Measurements from ENCODE around the gene TTLL1.

The TTLL1 gene

GRCh38 chr22:43004362-43005035, 84.7 kb downstream of the TTLL1 start:
- Histone ChIP-seq H3K9ac (no peak overlapping the region), H3K36me3 (ENCODE audit: insufficient read depth) (no peaks in the 10 kb centered on the region), H3K4me3 (IDR thresholded peaks at IDR 0.05; ENCODE audit: insufficient read depth, low read depth, low read length) (no peak overlapping the region), H4K20me1 (ENCODE audit: insufficient read depth) (no peaks in the 10 kb centered on the region; the same call in 1 of the 2 replicates), H3K27me3 (ENCODE audit: insufficient read depth, low read depth) (no peaks in the 10 kb centered on the region), H3K27ac (no peak overlapping the region), H2AFZ (ENCODE audit: low read depth) (no peak overlapping the region), H3K4me1 (ENCODE audit: low read depth, poor library complexity, severe bottlenecking) (peaks cover 9% of the 10 kb centered on the region), H3K79me2 (ENCODE audit: insufficient read depth, low read depth) (peaks cover 37% of the 10 kb centered on the region; the same call in 1 of the 2 replicates), H3K4me2 (no peak overlapping the region)
- TF ChIP-seq, protein P1, sequence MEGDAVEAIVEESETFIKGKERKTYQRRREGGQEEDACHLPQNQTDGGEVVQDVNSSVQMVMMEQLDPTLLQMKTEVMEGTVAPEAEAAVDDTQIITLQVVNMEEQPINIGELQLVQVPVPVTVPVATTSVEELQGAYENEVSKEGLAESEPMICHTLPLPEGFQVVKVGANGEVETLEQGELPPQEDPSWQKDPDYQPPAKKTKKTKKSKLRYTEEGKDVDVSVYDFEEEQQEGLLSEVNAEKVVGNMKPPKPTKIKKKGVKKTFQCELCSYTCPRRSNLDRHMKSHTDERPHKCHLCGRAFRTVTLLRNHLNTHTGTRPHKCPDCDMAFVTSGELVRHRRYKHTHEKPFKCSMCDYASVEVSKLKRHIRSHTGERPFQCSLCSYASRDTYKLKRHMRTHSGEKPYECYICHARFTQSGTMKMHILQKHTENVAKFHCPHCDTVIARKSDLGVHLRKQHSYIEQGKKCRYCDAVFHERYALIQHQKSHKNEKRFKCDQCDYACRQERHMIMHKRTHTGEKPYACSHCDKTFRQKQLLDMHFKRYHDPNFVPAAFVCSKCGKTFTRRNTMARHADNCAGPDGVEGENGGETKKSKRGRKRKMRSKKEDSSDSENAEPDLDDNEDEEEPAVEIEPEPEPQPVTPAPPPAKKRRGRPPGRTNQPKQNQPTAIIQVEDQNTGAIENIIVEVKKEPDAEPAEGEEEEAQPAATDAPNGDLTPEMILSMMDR (conservative IDR thresholded peaks at IDR 0.05; ENCODE audit: low read depth, low read length): no peak

DNA sequence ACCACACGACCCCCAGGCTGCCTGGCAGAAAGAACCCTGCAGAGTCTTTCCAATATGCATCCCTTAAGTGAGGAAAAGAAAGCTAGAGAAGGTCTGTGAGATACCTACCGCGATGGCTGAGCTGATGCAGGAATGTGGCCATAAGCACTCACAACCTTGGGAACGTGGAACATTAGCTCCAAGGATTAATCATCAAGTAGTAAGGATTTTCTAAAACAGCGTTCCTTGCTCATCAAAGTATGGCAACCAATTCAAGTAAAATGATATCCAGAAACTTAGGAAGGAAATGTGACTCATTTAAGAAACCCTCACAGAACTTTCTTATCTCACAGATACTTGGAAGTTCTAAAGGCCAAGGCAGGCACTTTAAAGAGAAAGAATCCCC, 87.0 kb downstream of the TTLL1 start:
- Histone ChIP-seq H4K20me1 (ENCODE audit: insufficient read depth) (no peaks in the 10 kb centered on the region; the same call in 1 of the 2 replicates), H2AFZ (ENCODE audit: low read depth) (no peak overlapping the region), H3K4me3 (IDR thresholded peaks at IDR 0.05; ENCODE audit: insufficient read depth, low read depth, low read length) (no peak overlapping the region), H3K36me3 (ENCODE audit: insufficient read depth) (no peaks in the 10 kb centered on the region), H3K9ac (no peak overlapping the region), H3K79me2 (ENCODE audit: insufficient read depth, low read depth) (peaks cover 29% of the 10 kb centered on the region; the same call in 1 of the 2 replicates), H3K27me3 (ENCODE audit: insufficient read depth, low read depth) (no peaks in the 10 kb centered on the region), H3K27ac (no peak overlapping the region), H3K4me2 (no peak overlapping the region), H3K4me1 (ENCODE audit: low read depth, poor library complexity, severe bottlenecking) (peaks cover 9% of the 10 kb centered on the region)
- TF ChIP-seq, protein P1 (conservative IDR thresholded peaks at IDR 0.05; ENCODE audit: low read depth, low read length): no peak

- no peaks in the 10 kb centered on the region for H3K27me3 ChIP-seq (ENCODE audit: insufficient read depth, low read depth)
- no peaks in the 10 kb centered on the region; the same call in 1 of the 2 replicates for H4K20me1 ChIP-seq (ENCODE audit: insufficient read depth)
- H3K4me3 ChIP-seq (IDR thresholded peaks at IDR 0.05; ENCODE audit: insufficient read depth, low read depth, low read length): no peak overlapping the region
- H3K4me2 ChIP-seq: no peak overlapping the region
- H2AFZ ChIP-seq (ENCODE audit: low read depth): no peak overlapping the region
- H3K27ac ChIP-seq: no peak overlapping the region
- peaks cover 9% of the 10 kb centered on the region for H3K4me1 ChIP-seq (ENCODE audit: low read depth, poor library complexity, severe bottlenecking)
- H3K79me2 ChIP-seq (ENCODE audit: insufficient read depth, low read depth): peaks cover 29% of the 10 kb centered on the region; the same call in 1 of the 2 replicates
- no peaks in the 10 kb centered on the region for H3K36me3 ChIP-seq (ENCODE audit: insufficient read depth)
- TF ChIP-seq, protein P1 (conservative IDR thresholded peaks at IDR 0.05; ENCODE audit: low read depth, low read length): no peak
- no peak overlapping the region for H3K9ac ChIP-seq
These were observed 87.7 kb downstream of the TTLL1 start for GRCh38 chr22:43001271-43002201.

DNA sequence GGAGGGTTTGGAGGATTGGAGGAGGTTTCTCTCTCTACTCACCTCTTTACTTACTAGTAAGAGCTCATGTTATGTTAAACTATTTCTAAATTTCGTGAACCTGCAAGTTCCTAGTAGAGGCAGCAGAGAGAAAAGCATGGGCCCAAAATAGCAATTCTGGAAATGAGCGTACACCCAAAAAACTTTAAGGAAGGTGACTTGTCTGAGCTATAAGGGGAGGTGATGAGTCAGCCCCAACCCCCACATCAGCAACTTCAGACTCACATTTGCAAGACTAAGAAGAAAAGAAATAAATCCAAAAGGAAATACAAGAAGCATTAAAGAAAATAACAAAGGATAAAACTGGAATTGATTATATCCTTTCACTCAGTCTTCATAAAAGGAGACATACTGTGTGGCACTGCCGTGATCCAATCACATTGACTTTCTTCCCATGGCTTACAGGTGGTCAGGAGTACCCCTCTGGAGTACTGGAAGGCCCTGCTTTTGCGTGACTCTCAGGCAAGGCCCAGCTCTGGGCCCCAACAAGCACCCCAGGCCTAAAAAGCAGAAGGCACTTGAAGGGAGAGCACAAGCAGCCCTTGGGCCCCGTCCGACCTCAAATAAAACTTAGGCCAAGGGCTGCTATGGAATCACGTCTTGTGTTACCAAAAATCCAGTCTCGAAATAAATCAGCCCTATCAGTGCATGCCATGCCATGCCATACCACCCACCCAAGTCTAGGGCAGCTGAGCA, 88.6 kb downstream of the TTLL1 start:
- Histone ChIP-seq H3K27ac (no peak overlapping the region), H3K9ac (no peak overlapping the region), H3K4me3 (IDR thresholded peaks at IDR 0.05; ENCODE audit: insufficient read depth, low read depth, low read length) (no peak overlapping the region), H3K27me3 (ENCODE audit: insufficient read depth, low read depth) (no peaks in the 10 kb centered on the region), H3K4me1 (ENCODE audit: low read depth, poor library complexity, severe bottlenecking) (peaks cover 9% of the 10 kb centered on the region), H3K36me3 (ENCODE audit: insufficient read depth) (no peaks in the 10 kb centered on the region), H3K4me2 (no peak overlapping the region), H3K79me2 (ENCODE audit: insufficient read depth, low read depth) (peaks cover 21% of the 10 kb centered on the region; the same call in 1 of the 2 replicates), H4K20me1 (ENCODE audit: insufficient read depth) (no peaks in the 10 kb centered on the region), H2AFZ (ENCODE audit: low read depth) (no peak overlapping the region)
- TF ChIP-seq, protein P1 (conservative IDR thresholded peaks at IDR 0.05; ENCODE audit: low read depth, low read length): no peak

All from KMS-11 (cell line).